ENCODE measurements around the gene LRMDA.

The LRMDA gene

GRCh38 chr10:75957314-75958120 is 526.1 kb downstream of the LRMDA start:
- Histone ChIP-seq H3K9ac (ENCODE audit: low read length) (no peak overlapping the region), H3F3A (ENCODE audit: insufficient read depth) (no peaks in the 10 kb centered on the region), H2AFZ (ENCODE audit: low read depth, low read length, severe bottlenecking) (no peak overlapping the region), H3K36me3 (ENCODE audit: low read length) (no peaks in the 10 kb centered on the region), H3K79me2 (ENCODE audit: insufficient read depth, low read length) (no peaks in the 10 kb centered on the region), H3K27ac (ENCODE audit: low read depth, low read length) (no peak overlapping the region), H3K9me3 (ENCODE audit: insufficient read depth, low read length) (no peaks in the 10 kb centered on the region), H3K9me2 (replicated peaks; ENCODE audit: insufficient read depth, low read length) (no peaks in the 10 kb centered on the region), H3K4me2 (ENCODE audit: low read depth, low read length, poor library complexity, severe bottlenecking) (no peak overlapping the region), H3K4me3 (ENCODE audit: insufficient read depth, low read length, poor library complexity, severe bottlenecking) (no peak overlapping the region), H3K27me3 (ENCODE audit: low read length) (no peaks in the 10 kb centered on the region), H4K20me1 (ENCODE audit: low read depth, low read length) (no peaks in the 10 kb centered on the region)
- TF ChIP-seq EZH2phosphoT487 (conservative IDR thresholded peaks at IDR 0.05; ENCODE audit: low read length) = no peak

GRCh38 chr10:75959209-75959608 is 527.8 kb downstream of the LRMDA start:
- no peaks in the 10 kb centered on the region for H3K36me3 ChIP-seq (ENCODE audit: low read length)
- H3K27me3 ChIP-seq (ENCODE audit: low read length) = no peaks in the 10 kb centered on the region
- no peaks in the 10 kb centered on the region for H3K79me2 ChIP-seq (ENCODE audit: insufficient read depth, low read length)
- no peaks in the 10 kb centered on the region for H3K9me3 ChIP-seq (ENCODE audit: insufficient read depth, low read length)
- H3F3A ChIP-seq (ENCODE audit: insufficient read depth) = no peaks in the 10 kb centered on the region
- H3K9me2 ChIP-seq (replicated peaks; ENCODE audit: insufficient read depth, low read length) = no peaks in the 10 kb centered on the region
- no peak overlapping the region for H3K27ac ChIP-seq (ENCODE audit: low read depth, low read length)
- H2AFZ ChIP-seq (ENCODE audit: low read depth, low read length, severe bottlenecking) = no peak overlapping the region
- H3K9ac ChIP-seq (ENCODE audit: low read length) = no peak overlapping the region
- TF ChIP-seq EZH2phosphoT487 (conservative IDR thresholded peaks at IDR 0.05; ENCODE audit: low read length) (no peak), CTCF (IDR thresholded peaks at IDR 0.05; ENCODE audit: insufficient read depth, low read length, poor library complexity, severe bottlenecking) (no peak)
- no peak overlapping the region for H3K4me2 ChIP-seq (ENCODE audit: low read depth, low read length, poor library complexity, severe bottlenecking)
- H3K4me3 ChIP-seq (ENCODE audit: insufficient read depth, low read length, poor library complexity, severe bottlenecking) = no peak overlapping the region
- H4K20me1 ChIP-seq (ENCODE audit: low read depth, low read length) = no peaks in the 10 kb centered on the region

- H3K9me3 ChIP-seq (ENCODE audit: insufficient read depth, low read length) = no peaks in the 10 kb centered on the region
- H4K20me1 ChIP-seq (ENCODE audit: low read depth, low read length) = no peaks in the 10 kb centered on the region
- H3K9me2 ChIP-seq (replicated peaks; ENCODE audit: insufficient read depth, low read length) = no peaks in the 10 kb centered on the region
- TF ChIP-seq EZH2phosphoT487 (conservative IDR thresholded peaks at IDR 0.05; ENCODE audit: low read length) = no peak
- TF ChIP-seq CTCF (IDR thresholded peaks at IDR 0.05; ENCODE audit: insufficient read depth, low read length, poor library complexity, severe bottlenecking) = no peak
- H3K4me3 ChIP-seq (ENCODE audit: insufficient read depth, low read length, poor library complexity, severe bottlenecking) = no peak overlapping the region
- no peaks in the 10 kb centered on the region for H3K27me3 ChIP-seq (ENCODE audit: low read length)
- no peak overlapping the region for H3K27ac ChIP-seq (ENCODE audit: low read depth, low read length)
- H3K9ac ChIP-seq (ENCODE audit: low read length) = no peak overlapping the region
- no peaks in the 10 kb centered on the region for H3K79me2 ChIP-seq (ENCODE audit: insufficient read depth, low read length)
- H3K4me2 ChIP-seq (ENCODE audit: low read depth, low read length, poor library complexity, severe bottlenecking) = no peak overlapping the region
- no peaks in the 10 kb centered on the region for H3K36me3 ChIP-seq (ENCODE audit: low read length)
- H3F3A ChIP-seq (ENCODE audit: insufficient read depth) = no peaks in the 10 kb centered on the region
- H2AFZ ChIP-seq (ENCODE audit: low read depth, low read length, severe bottlenecking) = no peak overlapping the region
Observed at GRCh38 chr10:75959912-75960311, 528.5 kb downstream of the LRMDA start.

- no peaks in the 10 kb centered on the region for H4K20me1 ChIP-seq (ENCODE audit: low read depth, low read length)
- no peak overlapping the region for H3K27ac ChIP-seq (ENCODE audit: low read depth, low read length)
- no peaks in the 10 kb centered on the region for H3K9me3 ChIP-seq (ENCODE audit: insufficient read depth, low read length)
- H3F3A ChIP-seq (ENCODE audit: insufficient read depth) = no peaks in the 10 kb centered on the region
- no peak overlapping the region for H3K4me2 ChIP-seq (ENCODE audit: low read depth, low read length, poor library complexity, severe bottlenecking)
- H2AFZ ChIP-seq (ENCODE audit: low read depth, low read length, severe bottlenecking) = no peak overlapping the region
- no peak overlapping the region for H3K4me3 ChIP-seq (ENCODE audit: insufficient read depth, low read length, poor library complexity, severe bottlenecking)
- H3K79me2 ChIP-seq (ENCODE audit: insufficient read depth, low read length) = no peaks in the 10 kb centered on the region
- no peak for TF ChIP-seq CTCF (IDR thresholded peaks at IDR 0.05; ENCODE audit: insufficient read depth, low read length, poor library complexity, severe bottlenecking)
- no peak for TF ChIP-seq EZH2phosphoT487 (conservative IDR thresholded peaks at IDR 0.05; ENCODE audit: low read length)
- no peaks in the 10 kb centered on the region for H3K36me3 ChIP-seq (ENCODE audit: low read length)
- H3K9ac ChIP-seq (ENCODE audit: low read length) = no peak overlapping the region
- no peaks in the 10 kb centered on the region for H3K9me2 ChIP-seq (replicated peaks; ENCODE audit: insufficient read depth, low read length)
- no peaks in the 10 kb centered on the region for H3K27me3 ChIP-seq (ENCODE audit: low read length)
Observed at GRCh38 chr10:75962395-75963061, 531.1 kb downstream of the LRMDA start.

Measured in SU-DHL-6 (cell line).